Central memory CD8-positive, alpha-beta T cell (primary cell): ENCODE results near the gene ARHGDIG.

Source experiments
- ATAC-seq: fragments of 150-1000 bp; cut with Tn5 transposase; replicated peaks from 2 replicates; pipeline ENCODE4 v1.10.0; 2022; ENCODE audit warnings: mild to moderate bottlenecking, moderate FRiP score, moderate number of reproducible peaks; ENCODE audit not compliant: poor library complexity, severe bottlenecking; ENCODE audit errors: extremely low read depth
- DNase-seq, 2 donors: peaks; one replicate each; pipeline ENCODE4 v3.0.0; 2021; ENCODE audit warnings: low spot score in 2 of 2
- H3K27ac Mint-ChIP-seq: one replicate; pipeline ENCODE4 v1.8.0; 2022; ENCODE audit warnings: low read depth, mild to moderate bottlenecking, moderate library complexity, mixed read lengths
- H3K27me3 Mint-ChIP-seq: one replicate; pipeline ENCODE4 v1.8.0; 2022; ENCODE audit warnings: mixed read lengths
- H3K36me3 Mint-ChIP-seq: one replicate; pipeline ENCODE4 v1.8.0; 2022; ENCODE audit warnings: mild to moderate bottlenecking, moderate library complexity, mixed read lengths; ENCODE audit not compliant: insufficient read depth
- H3K4me1 Mint-ChIP-seq: one replicate; pipeline ENCODE4 v1.8.0; 2022; ENCODE audit warnings: mixed read lengths
- H3K4me3 Mint-ChIP-seq: one replicate; pipeline ENCODE4 v1.8.0; 2022; ENCODE audit warnings: mild to moderate bottlenecking, moderate library complexity, mixed read lengths
- H3K9me3 Mint-ChIP-seq: one replicate; pipeline ENCODE4 v1.8.0; 2022; ENCODE audit warnings: mixed read lengths

Gene ARHGDIG

DNA sequence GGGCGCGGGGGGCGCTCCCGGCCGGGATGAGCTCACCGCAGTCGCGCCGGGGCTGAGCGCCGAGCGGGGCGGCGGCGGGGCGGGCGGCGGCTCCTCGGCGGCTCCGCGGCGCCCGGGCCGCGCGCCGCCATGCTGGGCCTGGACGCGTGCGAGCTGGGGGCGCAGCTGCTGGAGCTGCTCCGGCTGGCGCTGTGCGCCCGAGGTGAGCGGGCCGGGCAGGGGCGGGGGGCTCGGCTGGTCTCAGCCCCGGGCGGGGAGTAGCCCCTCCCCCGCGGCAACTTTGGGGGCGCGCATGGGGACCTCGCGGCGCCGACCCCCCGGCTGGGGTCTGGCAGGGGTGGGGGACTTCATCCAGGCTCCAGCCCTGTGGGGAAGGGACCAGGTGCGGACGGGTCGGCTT, at the start of gene ARHGDIG:
Gene ARHGDIG, plus strand, starts transcription at position 40 of the 400 bp plus-strand sequence. Its CDS starts 90 bp downstream, at position 130.
- Mint-ChIP-seq H3K4me1 (peaks cover 6% of the 10 kb centered on the region), H3K36me3 (peaks cover 6% of the 10 kb centered on the region), H3K27ac (no peak within 1 kb of the TSS), H3K27me3 (peaks cover 9% of the 10 kb centered on the region), H3K4me3 (no peak within 1 kb of the TSS), H3K9me3 (no peaks in the 10 kb centered on the region)
- DNase-seq = no peak
- no peak for ATAC-seq

GRCh38 chr16:230949-231348, 49.4 kb upstream of the ARHGDIG start:
- DNase-seq = no peak
- peaks cover 25% of the 10 kb centered on the region for H3K4me1 Mint-ChIP-seq
- no peak for ATAC-seq
- H3K27ac Mint-ChIP-seq = no peak overlapping the region
- H3K9me3 Mint-ChIP-seq = no peaks in the 10 kb centered on the region
- H3K36me3 Mint-ChIP-seq = peaks cover 39% of the 10 kb centered on the region
- H3K4me3 Mint-ChIP-seq = no peak overlapping the region
- no peaks in the 10 kb centered on the region for H3K27me3 Mint-ChIP-seq

DNA sequence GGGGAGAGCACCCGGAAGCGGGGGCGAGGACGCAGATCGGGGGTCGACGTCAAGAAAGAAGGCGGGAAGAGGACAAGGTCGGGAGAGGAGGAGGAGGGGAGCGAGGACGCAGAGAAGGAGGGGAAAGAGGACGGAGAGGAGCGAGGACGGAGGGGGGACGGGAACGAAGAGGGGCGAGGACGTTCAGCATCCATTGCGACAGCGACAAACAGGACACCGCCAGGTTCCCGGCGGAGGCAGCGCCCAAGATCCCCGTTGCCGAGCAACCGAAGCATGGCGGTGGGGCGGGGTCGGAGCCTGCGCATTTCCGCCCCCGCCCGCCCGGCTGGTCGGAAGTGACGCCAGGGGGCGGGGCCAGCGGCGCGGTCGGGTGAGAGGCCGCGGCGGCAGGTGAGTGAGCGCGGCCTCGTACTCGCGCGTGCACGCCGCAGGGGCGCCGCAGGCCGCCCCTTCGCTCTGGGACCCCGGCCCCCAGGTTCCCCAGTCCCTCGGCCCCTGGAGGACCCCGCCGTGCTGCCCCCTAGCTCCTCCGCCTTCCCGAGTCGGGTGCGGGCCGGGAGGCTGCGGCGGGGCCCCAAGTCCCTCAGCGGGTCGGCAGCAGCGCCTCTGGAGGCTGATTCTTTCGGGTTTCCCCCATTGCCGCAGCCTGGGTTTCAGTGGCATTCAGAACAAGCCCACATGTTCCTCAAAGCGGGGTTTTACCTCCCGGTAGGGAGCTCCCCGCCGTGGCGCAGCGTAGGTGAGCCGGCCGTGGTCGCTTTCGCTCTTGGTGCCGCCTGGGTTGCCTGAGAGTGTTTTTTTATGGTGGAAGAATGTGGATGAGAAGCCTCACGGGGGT, 45.7 kb upstream of the ARHGDIG start, which contains the start of gene FAM234A:
Gene FAM234A, plus strand, starts transcription at position 354 of the 838 bp plus-strand sequence. CDS start 19,593 bp downstream, outside the sequence.
- H3K4me3 Mint-ChIP-seq = peak within 1 kb of the TSS; percentile 92
- H3K9me3 Mint-ChIP-seq = no peaks in the 10 kb centered on the region
- H3K4me1 Mint-ChIP-seq = peaks cover 10% of the 10 kb centered on the region
- peak; percentile 89 for ATAC-seq
- no peaks in the 10 kb centered on the region for H3K27me3 Mint-ChIP-seq
- H3K27ac Mint-ChIP-seq = peak within 1 kb of the TSS; percentile 99
- H3K36me3 Mint-ChIP-seq = peaks cover 15% of the 10 kb centered on the region
- DNase-seq = peak; percentile 88 to 90

DNA sequence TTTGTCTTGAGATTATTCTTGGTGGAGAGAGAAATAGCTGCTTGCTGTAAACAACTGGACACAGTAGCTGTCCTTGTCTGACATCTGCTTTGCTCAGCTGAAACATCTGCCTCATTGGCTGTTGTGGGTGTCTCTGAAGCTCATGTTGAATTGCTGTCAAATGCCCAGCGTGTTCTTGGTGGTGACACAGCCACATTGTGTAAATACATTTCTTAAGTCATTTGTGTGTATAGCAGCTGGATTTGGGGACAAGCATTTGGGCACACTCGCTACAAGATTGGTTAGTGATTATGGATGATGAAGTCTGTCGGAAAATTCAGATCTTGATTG, 40.5 kb upstream of the ARHGDIG start:
- Mint-ChIP-seq H3K9me3 (no peaks in the 10 kb centered on the region), H3K4me1 (peaks cover 13% of the 10 kb centered on the region), H3K27ac (peak overlapping the region; percentile 44), H3K27me3 (no peaks in the 10 kb centered on the region), H3K36me3 (peaks cover 10% of the 10 kb centered on the region), H3K4me3 (no peak overlapping the region)
- ATAC-seq (no peak), DNase-seq (no peak)

GRCh38 chr16:240559-240958, 39.8 kb upstream of the ARHGDIG start:
- Mint-ChIP-seq H3K4me3 (no peak overlapping the region), H3K4me1 (peaks cover 6% of the 10 kb centered on the region), H3K27ac (no peak overlapping the region), H3K9me3 (no peaks in the 10 kb centered on the region), H3K36me3 (peaks cover 4% of the 10 kb centered on the region), H3K27me3 (no peaks in the 10 kb centered on the region)
- ATAC-seq (no peak), DNase-seq (no peak)

- Mint-ChIP-seq H3K4me3 (no peak overlapping the region), H3K36me3 (peaks cover 4% of the 10 kb centered on the region), H3K4me1 (peaks cover 5% of the 10 kb centered on the region), H3K27me3 (no peaks in the 10 kb centered on the region), H3K9me3 (no peaks in the 10 kb centered on the region), H3K27ac (no peak overlapping the region)
- ATAC-seq (no peak), DNase-seq (no peak)
Observed at GRCh38 chr16:242281-242680, 38.1 kb upstream of the ARHGDIG start.

DNA sequence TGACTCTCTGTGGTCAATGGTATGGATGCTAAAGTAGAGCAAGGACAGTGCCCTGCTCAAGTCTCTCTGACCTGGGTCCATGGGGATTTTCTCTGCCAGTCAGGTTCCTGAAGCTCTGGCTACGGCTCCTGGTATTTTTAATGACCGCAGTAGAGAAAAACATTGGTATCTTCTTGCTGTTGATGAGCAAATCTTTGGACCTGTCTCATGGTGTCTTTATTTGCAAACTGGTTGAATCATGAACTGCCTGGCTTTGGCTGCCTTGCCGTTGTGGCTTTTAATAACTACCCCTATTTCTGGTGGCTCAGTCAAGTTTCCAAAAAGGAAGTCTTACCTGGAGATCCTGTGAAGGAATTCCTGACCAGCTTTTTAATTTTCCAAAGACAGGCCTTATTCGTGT, 37.0 kb upstream of the ARHGDIG start:
- peaks cover 5% of the 10 kb centered on the region for H3K4me1 Mint-ChIP-seq
- H3K27me3 Mint-ChIP-seq = no peaks in the 10 kb centered on the region
- DNase-seq (no peak), ATAC-seq (no peak)
- no peaks in the 10 kb centered on the region for H3K9me3 Mint-ChIP-seq
- peaks cover 4% of the 10 kb centered on the region for H3K36me3 Mint-ChIP-seq
- no peak overlapping the region for H3K4me3 Mint-ChIP-seq
- H3K27ac Mint-ChIP-seq = no peak overlapping the region

DNA sequence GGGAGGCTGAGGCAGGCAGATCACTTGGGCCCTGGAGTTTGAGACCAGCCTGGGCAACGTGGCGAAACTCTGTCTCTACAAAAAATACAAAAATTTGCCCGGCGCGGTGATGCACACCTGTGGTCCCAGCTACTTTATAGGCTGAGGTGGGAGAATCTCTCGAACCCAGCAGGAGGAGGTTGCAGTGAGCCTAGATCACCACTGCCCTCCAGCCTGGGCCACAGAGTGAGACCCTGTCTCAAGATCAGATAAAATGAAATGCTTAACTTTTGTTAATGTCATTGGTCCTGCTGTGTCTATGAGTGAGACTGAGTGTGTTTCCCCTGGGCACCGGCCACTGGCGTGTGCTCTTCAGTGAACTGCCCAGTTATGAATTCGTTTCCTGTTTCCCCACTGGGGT, 35.3 kb upstream of the ARHGDIG start:
- DNase-seq = no peak
- no peaks in the 10 kb centered on the region for H3K27me3 Mint-ChIP-seq
- peaks cover 5% of the 10 kb centered on the region for H3K36me3 Mint-ChIP-seq
- H3K4me3 Mint-ChIP-seq = no peak overlapping the region
- no peak overlapping the region for H3K27ac Mint-ChIP-seq
- no peaks in the 10 kb centered on the region for H3K9me3 Mint-ChIP-seq
- ATAC-seq = no peak
- no peaks in the 10 kb centered on the region for H3K4me1 Mint-ChIP-seq

DNA sequence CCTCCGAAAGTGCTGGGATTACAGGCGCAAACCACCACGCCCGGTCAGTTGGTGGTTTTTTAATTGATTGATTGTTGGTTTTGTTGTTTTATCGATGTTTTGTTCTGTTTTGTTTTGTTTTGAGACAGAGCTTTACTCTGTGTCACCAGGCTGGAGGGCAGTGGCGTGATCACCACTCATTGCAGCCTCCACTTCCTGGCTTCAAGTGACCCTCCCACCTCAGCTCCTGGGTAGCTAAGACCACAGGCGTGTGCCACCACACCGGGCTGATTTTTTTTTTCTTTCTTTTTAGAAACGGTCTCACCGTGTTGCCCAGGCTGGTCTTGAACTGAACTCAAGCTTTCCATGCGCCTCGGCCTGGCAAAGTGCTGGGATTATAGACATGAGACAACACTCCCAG, 33.4 kb upstream of the ARHGDIG start:
- H3K36me3 Mint-ChIP-seq = peaks cover 5% of the 10 kb centered on the region
- H3K27ac Mint-ChIP-seq = no peak overlapping the region
- no peak for ATAC-seq
- H3K4me3 Mint-ChIP-seq = no peak overlapping the region
- no peaks in the 10 kb centered on the region for H3K27me3 Mint-ChIP-seq
- H3K9me3 Mint-ChIP-seq = no peaks in the 10 kb centered on the region
- H3K4me1 Mint-ChIP-seq = no peaks in the 10 kb centered on the region
- DNase-seq = no peak

DNA sequence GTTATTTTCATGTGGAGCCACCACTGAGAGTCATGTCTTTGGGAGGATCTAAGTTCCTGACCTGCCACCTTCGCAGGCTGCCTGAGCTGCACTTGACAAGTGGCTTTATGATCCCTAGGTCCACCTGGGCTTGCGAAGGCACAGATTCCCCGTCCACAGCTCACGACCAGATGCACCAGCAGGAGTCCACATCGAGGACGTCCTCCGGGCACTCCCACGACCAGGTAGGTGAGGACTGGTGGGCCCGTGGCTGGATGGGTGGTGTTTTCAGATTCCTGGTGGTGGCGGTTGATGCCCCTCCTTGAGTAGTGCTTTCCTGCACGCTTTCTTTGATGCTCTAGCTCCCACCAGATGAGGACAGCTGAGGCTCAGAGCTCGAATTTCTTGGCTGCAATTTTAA, 31.0 kb upstream of the ARHGDIG start:
- Mint-ChIP-seq H3K9me3 (no peaks in the 10 kb centered on the region), H3K36me3 (peaks cover 4% of the 10 kb centered on the region), H3K4me3 (no peak overlapping the region), H3K27me3 (no peaks in the 10 kb centered on the region), H3K27ac (no peak overlapping the region), H3K4me1 (peaks cover 9% of the 10 kb centered on the region)
- DNase-seq = no peak
- ATAC-seq = no peak

- Mint-ChIP-seq H3K27me3 (no peaks in the 10 kb centered on the region), H3K36me3 (peaks cover 12% of the 10 kb centered on the region), H3K27ac (peak overlapping the region; percentile 86), H3K4me3 (peak overlapping the region; percentile 77), H3K9me3 (no peaks in the 10 kb centered on the region), H3K4me1 (peaks cover 15% of the 10 kb centered on the region)
- no peak for DNase-seq
- peak; percentile 72 for ATAC-seq
Observed at GRCh38 chr16:252366-253337, 27.7 kb upstream of the ARHGDIG start.

DNA sequence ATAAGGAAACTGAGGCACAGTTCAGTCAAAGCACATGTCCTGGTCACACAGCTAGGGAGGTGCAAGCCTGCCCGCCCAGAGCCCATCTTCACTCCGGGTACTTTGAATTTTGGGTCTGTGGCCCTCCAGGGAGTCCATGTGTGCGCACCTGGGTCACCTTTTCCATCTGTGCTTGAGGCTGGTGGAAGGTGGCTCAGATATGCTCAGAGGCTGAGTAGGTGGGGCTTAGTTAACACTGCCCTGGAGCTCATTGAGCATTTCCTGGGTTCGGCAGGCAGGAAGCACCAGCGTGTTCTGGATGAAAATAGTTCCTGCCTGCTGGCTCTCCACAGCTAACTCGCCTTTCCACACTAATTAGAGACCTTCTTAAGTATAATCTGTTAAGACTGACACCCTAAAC, 26.6 kb upstream of the ARHGDIG start:
- peak overlapping the region; percentile 77 for H3K4me3 Mint-ChIP-seq
- no peak overlapping the region for H3K27ac Mint-ChIP-seq
- no peaks in the 10 kb centered on the region for H3K27me3 Mint-ChIP-seq
- peaks cover 12% of the 10 kb centered on the region for H3K36me3 Mint-ChIP-seq
- DNase-seq = no peak
- ATAC-seq = no peak
- peaks cover 15% of the 10 kb centered on the region for H3K4me1 Mint-ChIP-seq
- H3K9me3 Mint-ChIP-seq = no peaks in the 10 kb centered on the region
